C4-2B (cell line): ENCODE measurements around the gene NRG2.

Experiments
- CTCF ChIP-seq: fragments of 450-650 bp; conservative IDR thresholded peaks from 2 replicates; pipeline ENCODE4 v1.5.1; 2017; ENCODE audit warnings: mild to moderate bottlenecking
- ZFX ChIP-seq: fragments of 450-650 bp; IDR thresholded peaks from 2 replicates; pipeline ENCODE4 v1.6.1; 2017

GRCh38 chr5:139862803-139863202, 180.3 kb downstream of the NRG2 start:
- TF ChIP-seq CTCF (no peak), ZFX (no peak)
